WI38 (cell line): ENCODE data around the gene ESR1.
"Not testable (repeated sequence)": the region's sequence is repeated elsewhere in the genome, so short reads cannot be mapped to it uniquely, and the experiment has no call there.

Experiments
- H3K4me3 ChIP-seq: 2 replicates; pipeline ENCODE4 v1.5.1; 2011; ENCODE audit warnings: low read depth, mild to moderate bottlenecking, control low read depth, low read length
- TF ChIP-seq, protein P1 (sequence below): IDR thresholded peaks from 2 replicates; pipeline ENCODE4 v1.5.1; 2012; ENCODE audit warnings: low read depth, mild to moderate bottlenecking, control low read depth, low read length

ESR1 gene

DNA sequence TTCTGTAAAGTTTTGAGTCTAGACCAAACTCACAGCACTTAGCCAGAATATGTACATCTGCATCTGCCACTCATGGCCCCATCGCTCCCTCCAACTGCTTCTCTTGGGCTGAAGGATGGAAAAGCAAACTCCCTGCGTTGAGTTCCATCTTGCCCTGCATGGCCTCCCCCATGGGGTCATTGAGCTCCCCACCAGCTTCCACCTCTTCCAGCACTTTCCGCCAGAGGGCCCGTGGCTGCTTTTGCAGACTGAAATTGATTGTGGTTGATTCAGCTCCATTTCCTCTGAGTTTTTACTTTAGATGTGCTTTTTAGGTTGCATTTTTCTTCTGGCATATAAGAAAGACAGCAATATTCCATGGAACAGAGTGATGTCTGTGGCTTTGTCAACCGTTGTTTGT lies 263.1 kb downstream of the ESR1 start:
- TF ChIP-seq, protein P1, sequence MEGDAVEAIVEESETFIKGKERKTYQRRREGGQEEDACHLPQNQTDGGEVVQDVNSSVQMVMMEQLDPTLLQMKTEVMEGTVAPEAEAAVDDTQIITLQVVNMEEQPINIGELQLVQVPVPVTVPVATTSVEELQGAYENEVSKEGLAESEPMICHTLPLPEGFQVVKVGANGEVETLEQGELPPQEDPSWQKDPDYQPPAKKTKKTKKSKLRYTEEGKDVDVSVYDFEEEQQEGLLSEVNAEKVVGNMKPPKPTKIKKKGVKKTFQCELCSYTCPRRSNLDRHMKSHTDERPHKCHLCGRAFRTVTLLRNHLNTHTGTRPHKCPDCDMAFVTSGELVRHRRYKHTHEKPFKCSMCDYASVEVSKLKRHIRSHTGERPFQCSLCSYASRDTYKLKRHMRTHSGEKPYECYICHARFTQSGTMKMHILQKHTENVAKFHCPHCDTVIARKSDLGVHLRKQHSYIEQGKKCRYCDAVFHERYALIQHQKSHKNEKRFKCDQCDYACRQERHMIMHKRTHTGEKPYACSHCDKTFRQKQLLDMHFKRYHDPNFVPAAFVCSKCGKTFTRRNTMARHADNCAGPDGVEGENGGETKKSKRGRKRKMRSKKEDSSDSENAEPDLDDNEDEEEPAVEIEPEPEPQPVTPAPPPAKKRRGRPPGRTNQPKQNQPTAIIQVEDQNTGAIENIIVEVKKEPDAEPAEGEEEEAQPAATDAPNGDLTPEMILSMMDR: no peak
- H3K4me3 ChIP-seq: no peak overlapping the region

DNA sequence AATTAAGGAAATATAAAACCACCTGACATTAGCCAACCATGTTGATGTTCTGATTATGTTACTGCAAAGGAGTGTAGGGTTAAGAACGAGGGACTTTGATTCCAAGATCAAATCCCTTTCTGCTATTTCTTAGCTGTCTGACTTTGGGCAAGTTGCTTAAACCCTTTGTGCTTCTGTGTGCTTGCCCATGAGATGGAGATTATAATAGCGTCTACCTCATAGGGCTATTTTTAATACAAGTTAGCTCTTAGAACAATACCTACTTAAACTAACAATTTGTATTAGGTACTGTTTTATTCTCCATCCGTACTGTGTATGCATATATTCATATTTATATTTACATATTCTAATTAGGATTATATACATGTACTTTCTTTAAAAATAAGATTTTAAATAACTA lies 263.8 kb downstream of the ESR1 start:
- TF ChIP-seq, protein P1: no peak
- H3K4me3 ChIP-seq: no peak overlapping the region

DNA sequence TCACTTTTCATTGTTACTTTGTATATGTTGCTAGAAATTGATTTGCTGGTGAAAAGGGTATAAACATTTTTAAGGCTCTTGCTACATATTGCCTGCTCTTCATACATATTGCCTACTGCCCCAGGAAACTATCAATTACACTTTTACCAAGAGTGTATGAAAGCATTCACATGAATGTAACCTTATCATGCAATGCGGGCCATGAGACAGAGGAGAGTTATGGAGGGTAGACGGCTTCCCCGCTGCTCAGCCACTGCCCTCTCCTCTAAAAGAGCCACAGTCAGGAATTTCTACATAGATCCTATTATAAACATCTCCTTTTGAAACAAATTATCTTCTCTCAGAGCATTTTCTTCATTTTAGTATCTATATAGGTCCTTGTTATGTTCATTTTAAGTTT lies 264.4 kb downstream of the ESR1 start:
- TF ChIP-seq, protein P1: no peak
- no peak overlapping the region for H3K4me3 ChIP-seq

DNA sequence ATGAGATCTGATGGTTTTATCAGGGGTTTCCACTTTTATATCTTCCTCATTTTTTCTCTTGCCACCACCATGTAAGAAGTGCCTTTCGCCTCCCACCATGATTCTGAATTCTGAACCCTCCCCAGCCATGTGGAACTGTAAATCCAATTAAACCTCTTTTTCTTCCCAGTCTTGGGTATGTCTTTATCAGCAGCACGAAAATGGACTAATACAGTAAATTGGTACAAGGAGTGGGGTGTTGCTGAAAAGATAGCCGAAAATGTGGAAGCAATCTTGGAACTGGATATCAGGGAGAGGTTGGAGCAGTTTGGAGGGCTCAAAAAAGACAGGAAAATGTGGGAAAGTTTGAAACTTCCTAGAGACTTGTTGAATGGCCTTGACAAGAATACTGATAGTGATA lies 268.8 kb downstream of the ESR1 start:
- not testable (repeated sequence) for H3K4me3 ChIP-seq

DNA sequence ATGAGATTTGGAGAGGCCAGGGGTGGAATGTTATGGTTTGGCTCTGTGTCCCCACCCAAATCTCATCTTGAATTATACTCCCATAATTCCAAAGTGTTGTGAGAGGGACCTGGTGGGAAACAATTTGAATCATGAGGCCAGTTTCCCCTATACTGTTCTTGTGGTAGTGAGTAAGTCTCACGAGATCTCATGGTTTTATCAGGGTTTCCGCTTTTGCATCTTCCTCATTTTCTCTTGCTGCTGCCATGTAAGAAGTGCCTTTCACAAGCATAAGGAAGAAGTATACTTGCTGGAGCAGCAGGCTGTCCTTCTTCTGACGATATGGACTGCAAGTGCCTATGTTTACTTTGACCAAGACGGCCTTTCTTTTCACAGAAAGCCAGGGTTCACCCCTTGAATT lies 270.5 kb downstream of the ESR1 start:
- TF ChIP-seq, protein P1: no peak
- H3K4me3 ChIP-seq: no peak overlapping the region

DNA sequence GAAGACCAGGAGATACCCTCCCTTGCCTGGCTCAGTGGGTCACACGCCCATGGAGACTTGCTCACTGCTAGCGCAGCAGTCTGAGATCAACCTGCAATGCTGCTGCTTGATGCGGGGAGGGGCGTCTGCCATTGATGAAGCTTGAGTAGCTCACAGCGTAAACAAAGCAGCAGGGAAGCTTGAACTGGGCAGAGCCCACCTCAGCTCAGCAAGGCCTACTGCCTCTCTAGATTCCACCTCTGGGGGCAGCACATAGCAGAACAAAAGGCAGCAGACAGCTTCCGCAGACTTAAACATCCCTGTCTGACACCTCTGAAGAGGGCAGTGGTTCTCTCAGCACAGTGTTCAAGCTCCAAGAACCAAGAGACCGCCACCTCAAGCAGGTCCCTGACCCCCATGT lies 271.3 kb downstream of the ESR1 start:
- H3K4me3 ChIP-seq: no peak overlapping the region
- TF ChIP-seq, protein P1: no peak

DNA sequence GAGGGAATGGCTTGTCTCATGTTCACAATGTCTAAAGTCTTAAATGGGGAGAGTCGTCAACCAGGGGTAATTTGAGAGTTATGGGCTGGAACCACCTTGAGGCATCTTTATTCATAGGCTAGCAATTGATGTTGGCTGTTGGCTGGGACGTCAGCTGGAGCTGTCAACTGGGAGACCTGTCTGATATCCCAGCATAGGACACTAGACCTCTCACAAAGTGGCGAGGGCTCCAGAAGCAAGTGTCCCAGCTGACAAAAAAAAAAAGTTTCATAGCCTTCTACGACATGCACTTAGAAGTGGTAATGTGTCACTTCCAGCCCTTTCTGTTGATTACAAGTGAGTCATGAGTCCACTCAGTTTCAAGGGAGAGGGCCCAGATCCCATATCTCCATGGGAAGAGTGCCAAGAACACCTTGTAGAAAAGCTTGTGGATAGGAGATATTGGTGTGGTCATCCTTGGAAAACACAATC lies 278.0 kb downstream of the ESR1 start:
- H3K4me3 ChIP-seq: no peak overlapping the region
- TF ChIP-seq, protein P1: no peak

DNA sequence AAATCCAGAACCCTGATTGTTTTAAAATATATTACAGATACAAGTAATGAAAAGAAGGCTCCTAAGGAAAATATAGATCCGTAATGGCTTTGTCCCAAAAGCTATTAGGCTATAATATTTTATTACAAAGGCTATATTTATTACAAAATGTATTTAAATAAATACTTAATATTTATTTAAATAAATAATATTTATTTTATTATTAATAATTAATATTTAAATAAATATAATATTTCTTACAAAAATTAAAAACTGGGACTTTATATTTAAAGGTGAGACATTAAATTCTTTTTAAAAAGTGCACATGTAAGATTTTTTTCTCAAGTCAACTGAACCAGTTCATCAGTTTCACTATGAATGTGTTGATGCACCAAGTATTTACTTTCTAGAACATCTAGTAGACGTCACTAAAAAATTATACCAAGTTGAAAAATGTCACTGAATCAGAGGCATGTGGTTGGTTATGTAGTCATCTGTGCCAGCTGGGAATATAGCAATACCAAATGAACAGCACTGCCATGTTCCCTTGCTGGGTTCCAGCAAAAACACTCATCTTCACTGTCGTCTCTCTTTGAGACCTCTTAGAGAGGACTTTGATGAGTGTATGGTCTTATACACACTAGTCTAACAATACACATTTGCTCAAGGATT lies 278.9 kb downstream of the ESR1 start:
- H3K4me3 ChIP-seq: no peak overlapping the region
- TF ChIP-seq, protein P1: no peak
